Activated naive CD4-positive, alpha-beta T cell treated with anti-CD3 and anti-CD28 coated beads, Interleukin-2, amount 50 U/mL, for 16 hours (primary cell): ENCODE results near the gene MORN1.
"Not testable (repeated sequence)": the region's sequence is repeated elsewhere in the genome, so short reads cannot be mapped to it uniquely, and the experiment has no call there.

Experiments
- DNase-seq: peaks from one replicate; pipeline ENCODE4 v3.0.0-alpha.2; 2020

The MORN1 gene

GRCh38 chr1:2334883-2335534 lies 56.3 kb downstream of the MORN1 start:
- DNase-seq: no peak

- DNase-seq: no peak
Measured at GRCh38 chr1:2334366-2334765, 57.0 kb downstream of the MORN1 start.

GRCh38 chr1:2331580-2331979 lies 59.8 kb downstream of the MORN1 start:
- not testable (repeated sequence) for DNase-seq

GRCh38 chr1:2331200-2331544 lies 60.2 kb downstream of the MORN1 start:
- DNase-seq: no peak

GRCh38 chr1:2330519-2331199 lies 60.7 kb downstream of the MORN1 start:
- DNase-seq: no peak

- DNase-seq: no peak
Measured at GRCh38 chr1:2330035-2330434, 61.3 kb downstream of the MORN1 start.

GRCh38 chr1:2328676-2329455 lies 62.5 kb downstream of the MORN1 start:
- no peak for DNase-seq

- no peak for DNase-seq
Measured at GRCh38 chr1:2327841-2328240, 63.5 kb downstream of the MORN1 start.

- not testable (repeated sequence) for DNase-seq
Measured at GRCh38 chr1:2327162-2327561, 64.2 kb downstream of the MORN1 start.

- no peak for DNase-seq
Measured at GRCh38 chr1:2326524-2326923, 64.8 kb downstream of the MORN1 start.

- no peak for DNase-seq
Measured at GRCh38 chr1:2324553-2325366, 66.6 kb downstream of the MORN1 start.

- DNase-seq: no peak
Measured at GRCh38 chr1:2323451-2323974, 67.8 kb downstream of the MORN1 start.

- no peak for DNase-seq
Measured at GRCh38 chr1:2322581-2323211, 68.7 kb downstream of the MORN1 start.

GRCh38 chr1:2322065-2322571 lies 69.2 kb downstream of the MORN1 start:
- DNase-seq: no peak

GRCh38 chr1:2320760-2321667 lies 70.3 kb downstream of the MORN1 start:
- DNase-seq: no peak

GRCh38 chr1:2320006-2320405 lies 71.3 kb downstream of the MORN1 start:
- no peak for DNase-seq

- DNase-seq: no peak
Measured at GRCh38 chr1:2319291-2319690, 72.1 kb downstream of the MORN1 start.

GRCh38 chr1:2318314-2319278 lies 72.8 kb downstream of the MORN1 start:
- no peak for DNase-seq

GRCh38 chr1:2317230-2318065 lies 73.9 kb downstream of the MORN1 start:
- no peak for DNase-seq
